Activated naive CD4-positive, alpha-beta T cell treated with anti-CD3 and anti-CD28 coated beads for 36 hours (primary cell): ENCODE results near the gene KRT32. TPM values are rescaled to one million over a fixed set of nuclear protein-coding genes. Genes with fewer than 3 reads are reported as not detected.

Source experiments
- CTCF ChIA-PET: fragments of 350-600 bp; sonication (Branson Sonifier 250); formaldehyde crosslinking; loops from one replicate; lab custom pipeline; 2021; ENCODE audit warnings: antibody characterized with exemption; lab: Charles Lee
- DNase-seq: peaks from one replicate; pipeline ENCODE4 v3.0.0-alpha.2; 2020
- H3K27ac Mint-ChIP-seq: one replicate; pipeline ENCODE4 v1.8.0; 2021; ENCODE audit warnings: mild to moderate bottlenecking, mixed read lengths
- H3K27me3 Mint-ChIP-seq: one replicate; pipeline ENCODE4 v1.8.0; 2021; ENCODE audit warnings: low read depth, mixed read lengths
- H3K36me3 Mint-ChIP-seq: one replicate; pipeline ENCODE4 v1.8.0; 2021; ENCODE audit warnings: low read depth, mixed read lengths
- H3K4me1 Mint-ChIP-seq: one replicate; pipeline ENCODE4 v1.8.0; 2021; ENCODE audit warnings: low read depth, mixed read lengths
- H3K4me3 Mint-ChIP-seq: one replicate; pipeline ENCODE4 v1.8.0; 2021; ENCODE audit warnings: mild to moderate bottlenecking, moderate library complexity, mixed read lengths
- H3K9me3 Mint-ChIP-seq: one replicate; pipeline ENCODE4 v1.8.0; 2021; ENCODE audit warnings: mixed read lengths
- intact Hi-C: fragments of 100-400 bp; cut with micrococcal nuclease; formaldehyde crosslinking; loops from one replicate; pipeline ENCODE4 v1.15.1; 2023
- microRNA-seq: library from miRNA; unstranded; fragments of <30 nt; microRNA quantifications from one replicate; pipeline ENCODE4 v1.2.0, GENCODE V29; 2022; ENCODE audit warnings: borderline microRNAs expressed, borderline replicate concordance
- total RNA-seq, 2 experiments: library from RNA; stranded (reverse); gene quantifications; one replicate each; pipeline ENCODE4 v1.2.3, GENCODE V29; 2021

KRT32 gene
- total RNA-seq, 2 experiments from 2014 or later: not detected

DNA sequence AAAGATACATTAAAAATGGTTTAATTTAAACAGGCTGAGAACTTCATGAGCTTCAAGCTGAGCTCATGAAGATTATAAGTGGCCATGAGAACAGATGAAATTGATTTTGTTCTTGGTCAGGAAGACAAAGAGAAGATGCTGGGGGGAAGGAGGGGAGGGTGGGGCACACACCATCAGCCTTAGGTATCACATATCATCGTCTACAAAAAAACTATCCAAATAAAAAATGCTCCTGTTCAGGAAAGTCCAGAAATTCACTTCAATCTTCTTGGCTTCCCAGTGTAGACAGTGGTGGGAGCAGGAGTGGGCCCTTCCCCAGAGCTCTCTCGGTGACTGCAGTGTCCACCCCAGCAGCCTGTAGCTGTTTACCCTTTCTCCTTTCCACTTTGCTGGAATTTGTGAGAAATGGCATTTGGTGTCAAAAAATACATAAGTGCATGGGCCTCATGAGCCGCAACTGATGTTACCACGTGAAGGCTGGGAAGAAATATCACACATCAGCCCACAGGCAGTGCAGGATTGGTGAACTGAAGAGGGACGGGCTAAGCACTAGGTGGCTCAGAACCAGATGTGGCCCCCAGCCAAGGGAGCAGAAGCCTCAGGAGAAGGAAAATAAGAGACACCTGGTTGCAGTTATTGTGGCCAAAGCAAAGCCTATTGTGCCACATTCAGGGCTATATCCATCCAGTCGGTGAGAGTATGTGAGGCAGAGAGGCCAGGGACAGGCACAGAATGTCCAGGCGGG, 48.9 kb downstream of the KRT32 start:
- peaks cover 4% of the 10 kb centered on the region for H3K4me1 Mint-ChIP-seq
- H3K36me3 Mint-ChIP-seq: no peaks in the 10 kb centered on the region
- no peak overlapping the region for H3K4me3 Mint-ChIP-seq
- no peak overlapping the region for H3K27ac Mint-ChIP-seq
- CTCF ChIA-PET: interaction anchor here (0.6 to 1.8 kb wide), 4 partner anchors 13 to 96 kb away, joined by 3 to 6 read pairs (median 3); no protein-coding TSS in a partner anchor
- no peaks in the 10 kb centered on the region for H3K27me3 Mint-ChIP-seq
- DNase-seq: no peak
- intact Hi-C loops: no loop called here
- H3K9me3 Mint-ChIP-seq: no peaks in the 10 kb centered on the region

DNA sequence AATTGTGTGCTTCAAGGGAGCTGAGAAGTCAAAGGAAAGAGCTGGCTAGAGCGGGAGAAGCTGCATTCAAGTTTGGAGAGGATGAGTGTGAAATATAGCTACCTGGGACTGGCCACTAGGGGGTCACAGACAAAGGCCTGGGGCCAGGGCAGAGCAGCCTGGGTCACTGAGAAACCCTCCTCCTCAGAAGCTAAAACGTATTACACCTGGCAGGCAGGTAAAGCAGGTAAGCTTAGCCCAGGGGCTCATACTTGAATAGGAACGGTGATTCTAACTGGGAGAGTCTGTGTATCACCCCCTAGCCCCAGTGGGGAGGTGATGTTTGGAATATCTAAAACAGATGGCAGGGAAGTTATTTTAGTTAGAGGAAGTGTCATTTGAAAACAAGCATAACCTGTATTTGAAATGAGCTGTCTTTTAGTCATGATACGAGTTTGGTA, 49.6 kb downstream of the KRT32 start:
- H3K27me3 Mint-ChIP-seq: no peaks in the 10 kb centered on the region
- peaks cover 4% of the 10 kb centered on the region for H3K4me1 Mint-ChIP-seq
- no peak overlapping the region for H3K27ac Mint-ChIP-seq
- intact Hi-C loops: no loop called here
- CTCF ChIA-PET: interaction anchor here (0.6 to 1.8 kb wide), 4 partner anchors 12 to 95 kb away, joined by 3 to 6 read pairs (median 3); no protein-coding TSS in a partner anchor
- H3K4me3 Mint-ChIP-seq: no peak overlapping the region
- H3K9me3 Mint-ChIP-seq: no peaks in the 10 kb centered on the region
- no peak for DNase-seq
- H3K36me3 Mint-ChIP-seq: no peaks in the 10 kb centered on the region

DNA sequence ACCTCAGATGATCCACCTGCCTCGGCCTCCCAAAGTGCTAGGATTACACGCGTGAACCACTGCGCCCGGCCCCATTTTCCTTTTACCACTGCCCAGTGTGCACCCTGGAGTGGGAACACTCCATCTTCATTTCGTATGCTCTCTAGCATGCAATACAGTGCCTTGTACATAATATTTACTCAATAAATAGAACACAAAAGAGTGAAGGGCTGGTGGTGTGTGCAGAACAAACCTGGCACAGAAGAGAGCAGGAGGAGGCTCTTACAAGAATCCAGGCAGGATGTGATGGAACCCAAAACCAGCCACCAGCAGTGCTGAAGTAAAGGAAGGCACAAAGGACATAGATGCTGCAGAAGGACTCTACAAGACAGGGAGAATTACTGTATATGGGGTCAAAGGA, 50.1 kb downstream of the KRT32 start:
- Mint-ChIP-seq H3K4me1 (peaks cover 4% of the 10 kb centered on the region), H3K4me3 (no peak overlapping the region), H3K9me3 (no peaks in the 10 kb centered on the region), H3K27ac (no peak overlapping the region), H3K27me3 (no peaks in the 10 kb centered on the region), H3K36me3 (no peaks in the 10 kb centered on the region)
- intact Hi-C loops: no loop called here
- CTCF ChIA-PET: interaction anchor here (0.7 to 1.8 kb wide), 3 partner anchors 12 to 94 kb away, joined by 3 to 6 read pairs (median 3); no protein-coding TSS in a partner anchor
- no peak for DNase-seq

DNA sequence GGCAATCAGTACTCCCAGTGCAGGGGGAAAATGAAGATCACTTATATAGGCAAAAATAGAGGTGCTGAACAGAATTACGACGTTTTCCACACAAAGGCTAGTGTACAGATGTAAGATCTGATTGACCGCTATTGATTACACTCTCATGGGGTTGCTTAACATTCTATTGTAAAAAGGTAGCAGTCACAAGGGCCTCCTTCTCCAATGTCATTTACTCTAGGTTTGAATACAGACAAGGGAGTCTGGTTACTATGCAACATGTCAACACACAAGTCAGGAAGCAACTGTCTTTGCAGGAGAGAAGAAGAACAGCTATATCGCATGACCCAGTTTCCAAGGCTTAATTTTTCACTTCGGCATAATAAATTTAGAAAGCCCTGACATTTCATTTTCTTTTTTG, 50.7 kb downstream of the KRT32 start:
- Mint-ChIP-seq H3K4me1 (peaks cover 4% of the 10 kb centered on the region), H3K4me3 (no peak overlapping the region), H3K27ac (no peak overlapping the region), H3K27me3 (no peaks in the 10 kb centered on the region), H3K9me3 (no peaks in the 10 kb centered on the region), H3K36me3 (no peaks in the 10 kb centered on the region)
- CTCF ChIA-PET: no interaction called here
- no peak for DNase-seq
- intact Hi-C loops: no loop called here

DNA sequence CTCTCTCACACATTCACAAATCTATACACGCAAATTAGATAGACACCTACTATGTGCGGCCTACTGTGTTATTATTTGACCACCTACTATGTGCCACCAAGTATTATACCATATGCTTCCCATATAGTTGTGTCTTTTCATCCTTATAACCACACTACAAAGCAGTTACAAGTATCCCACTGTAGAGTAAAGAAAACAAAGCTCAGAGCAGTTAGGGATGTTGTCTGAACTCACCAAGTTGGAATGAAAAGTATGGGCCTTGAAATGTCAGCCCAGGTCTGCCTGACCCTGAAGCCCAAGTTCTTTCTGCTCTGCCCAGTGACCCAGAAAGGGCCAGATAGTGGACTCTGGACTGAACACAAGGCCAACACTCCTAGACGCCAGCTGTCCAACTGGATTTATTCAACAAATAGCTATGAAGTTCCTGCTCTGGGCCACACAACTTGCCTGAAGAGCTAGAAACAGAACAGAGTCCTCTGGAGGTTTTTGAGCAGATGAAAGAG, 51.3 kb downstream of the KRT32 start:
- Mint-ChIP-seq H3K36me3 (no peaks in the 10 kb centered on the region), H3K27me3 (no peaks in the 10 kb centered on the region), H3K9me3 (no peaks in the 10 kb centered on the region), H3K4me3 (no peak overlapping the region), H3K4me1 (peaks cover 4% of the 10 kb centered on the region), H3K27ac (no peak overlapping the region)
- CTCF ChIA-PET: interaction anchor here (0.6 kb wide), 1 partner anchor 285 kb away, joined by 3 read pairs; no protein-coding TSS in a partner anchor
- no peak for DNase-seq
- intact Hi-C loops: no loop called here

DNA sequence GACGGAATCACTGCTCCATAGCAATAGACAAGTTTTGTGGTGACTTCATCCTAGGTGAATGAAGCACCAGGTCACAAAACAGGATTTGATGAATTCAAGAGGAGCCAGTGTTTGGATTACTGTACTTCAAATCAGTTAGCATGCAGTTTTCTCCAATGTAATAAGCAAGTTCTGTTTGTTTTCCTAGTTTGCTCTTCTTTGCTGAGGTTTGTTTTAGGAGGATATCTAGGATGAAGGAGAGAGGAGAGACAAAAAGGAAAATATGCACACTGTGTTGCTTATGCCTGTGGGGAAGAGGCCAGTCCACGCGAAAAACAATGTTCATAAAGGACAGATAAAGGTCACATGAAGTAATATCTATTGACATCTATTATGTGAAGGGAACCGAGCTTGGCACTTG, 51.8 kb downstream of the KRT32 start:
- Mint-ChIP-seq H3K27me3 (no peaks in the 10 kb centered on the region), H3K4me3 (no peak overlapping the region), H3K9me3 (no peaks in the 10 kb centered on the region), H3K36me3 (no peaks in the 10 kb centered on the region), H3K27ac (no peak overlapping the region), H3K4me1 (peaks cover 4% of the 10 kb centered on the region)
- intact Hi-C loops: no loop called here
- DNase-seq: no peak
- CTCF ChIA-PET: interaction anchor here (0.6 kb wide), 1 partner anchor 286 kb away, joined by 3 read pairs; no protein-coding TSS in a partner anchor

DNA sequence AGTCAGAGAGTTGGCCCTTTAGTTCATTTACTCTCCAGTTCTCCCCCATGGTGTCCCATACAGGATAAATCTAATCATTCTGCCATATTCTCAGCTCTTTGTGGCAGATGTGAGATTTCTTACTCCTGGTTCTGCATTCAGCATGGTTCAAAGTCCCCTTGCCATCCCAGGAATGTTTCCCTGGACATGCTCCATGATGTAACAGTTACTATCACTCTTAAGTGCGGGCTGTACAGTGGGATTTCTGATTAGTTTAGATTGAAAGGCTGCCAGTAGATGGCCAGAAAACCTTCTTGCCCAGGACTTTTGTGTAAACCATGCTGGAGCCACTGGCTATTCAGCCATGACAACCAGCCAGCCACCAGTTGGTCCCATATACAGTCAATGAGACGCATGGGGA, 53.2 kb downstream of the KRT32 start:
- H3K9me3 Mint-ChIP-seq: no peaks in the 10 kb centered on the region
- CTCF ChIA-PET: no interaction called here
- H3K36me3 Mint-ChIP-seq: no peaks in the 10 kb centered on the region
- intact Hi-C loops: no loop called here
- H3K27me3 Mint-ChIP-seq: no peaks in the 10 kb centered on the region
- H3K4me1 Mint-ChIP-seq: peaks cover 9% of the 10 kb centered on the region
- no peak overlapping the region for H3K4me3 Mint-ChIP-seq
- H3K27ac Mint-ChIP-seq: no peak overlapping the region
- no peak for DNase-seq

DNA sequence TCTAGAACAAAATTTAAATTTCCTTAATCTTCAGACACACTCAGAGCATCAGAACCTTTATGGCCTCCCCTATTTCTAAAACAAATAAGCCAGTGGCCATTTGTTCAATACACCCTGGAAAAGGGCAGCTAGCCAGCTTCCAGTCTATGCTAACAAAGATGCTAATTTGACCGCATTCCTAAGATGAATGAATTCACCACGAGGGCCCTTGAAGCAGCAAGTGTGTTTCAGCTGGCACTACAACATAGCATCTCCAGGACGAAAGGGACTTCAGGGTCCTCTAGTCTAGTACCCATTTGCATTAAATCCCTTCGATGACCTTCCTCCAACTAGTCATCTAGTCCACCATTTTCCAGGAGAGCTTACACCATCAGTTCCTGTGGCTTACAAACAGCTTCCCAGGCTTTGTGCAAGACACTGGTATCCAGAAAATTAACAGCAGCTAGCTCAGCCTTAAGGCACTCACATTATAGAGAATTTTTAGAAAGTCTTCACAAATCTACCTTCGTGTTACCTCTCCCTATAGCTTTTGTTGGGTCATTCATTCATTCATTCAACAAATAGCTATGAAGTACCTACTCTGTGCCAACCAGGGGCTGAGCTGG, 53.7 kb downstream of the KRT32 start:
- no peak overlapping the region for H3K4me3 Mint-ChIP-seq
- peaks cover 14% of the 10 kb centered on the region for H3K4me1 Mint-ChIP-seq
- CTCF ChIA-PET: no interaction called here
- no peak overlapping the region for H3K27ac Mint-ChIP-seq
- no peaks in the 10 kb centered on the region for H3K9me3 Mint-ChIP-seq
- H3K27me3 Mint-ChIP-seq: no peaks in the 10 kb centered on the region
- no peak for DNase-seq
- intact Hi-C loops: no loop called here
- no peaks in the 10 kb centered on the region for H3K36me3 Mint-ChIP-seq

DNA sequence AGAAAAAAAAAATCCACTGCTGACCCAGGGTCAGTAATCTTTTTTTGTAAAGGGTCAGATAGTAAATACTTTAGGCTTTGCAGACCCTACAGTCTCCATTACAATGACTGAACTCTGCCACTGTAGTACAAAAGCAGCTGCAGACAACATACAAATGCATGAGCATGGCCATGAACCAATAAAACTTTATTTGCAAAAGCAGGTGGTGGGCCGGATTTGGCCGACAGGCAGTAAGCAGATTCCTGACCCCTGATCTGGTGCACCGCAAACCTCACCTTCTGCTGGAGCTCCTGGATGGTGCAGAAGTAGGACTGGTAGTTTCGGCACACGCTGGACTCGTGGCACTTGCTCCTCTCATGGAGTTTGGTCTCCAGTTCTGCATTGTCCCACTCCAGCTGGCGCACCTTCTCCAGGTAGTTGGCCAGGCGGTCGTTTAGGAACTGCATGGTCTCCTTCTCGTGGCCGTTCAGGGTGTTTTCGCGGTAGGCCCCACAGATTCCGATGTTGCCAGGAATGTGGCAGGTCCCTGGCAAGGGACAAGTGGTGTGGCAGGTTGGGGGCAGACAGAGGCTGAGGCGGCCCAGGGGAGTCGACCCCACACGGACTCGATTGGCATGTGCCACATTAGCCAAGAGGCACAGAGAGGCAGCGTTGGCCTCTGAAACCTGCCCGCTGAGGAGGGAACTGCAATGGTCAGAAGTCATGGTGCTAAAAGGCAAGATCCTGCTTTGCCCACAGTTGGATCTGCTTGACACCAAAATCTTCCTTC, 55.9 kb downstream of the KRT32 start:
- Mint-ChIP-seq H3K4me1 (peaks cover 17% of the 10 kb centered on the region), H3K27ac (no peak overlapping the region), H3K27me3 (no peaks in the 10 kb centered on the region), H3K9me3 (no peaks in the 10 kb centered on the region), H3K36me3 (no peaks in the 10 kb centered on the region), H3K4me3 (no peak overlapping the region)
- CTCF ChIA-PET: no interaction called here
- intact Hi-C loops: no loop called here
- no peak for DNase-seq

Small RNA genes within 50 kb of the gene (microRNA-seq; reads per million reads assigned to microRNA genes)
- not detected for gene MIR6510

Other genes starting within 250 kb of the KRT32 start
- not detected for gene KRTAP9-2, start 240.7 kb downstream of the KRT32 start, total RNA-seq
- gene KRTAP9-3, start 234.9 kb downstream of the KRT32 start, total RNA-seq: not detected
- not detected for gene KRTAP9-8, start 229.4 kb downstream of the KRT32 start, total RNA-seq
- gene KRTAP9-4, start 217.7 kb downstream of the KRT32 start, total RNA-seq: not detected
- not detected for gene KRTAP9-9, start 212.0 kb downstream of the KRT32 start, total RNA-seq
- gene KRTAP9-6, start 202.0 kb downstream of the KRT32 start, total RNA-seq: not detected
- not detected for gene KRTAP9-7, start 191.7 kb downstream of the KRT32 start, total RNA-seq
- gene KRTAP29-1, start 164.5 kb downstream of the KRT32 start, total RNA-seq: not detected
- gene KRTAP16-1, start 158.1 kb downstream of the KRT32 start, total RNA-seq: under 1 TPM in 1 of 2 experiments, not detected in 1; 0.15 TPM
- not detected for gene KRTAP17-1, start 151.7 kb downstream of the KRT32 start, total RNA-seq
- not detected for gene KRT33A, start 116.6 kb downstream of the KRT32 start, total RNA-seq
- not detected for gene KRT33B, start 97.6 kb downstream of the KRT32 start, total RNA-seq
- not detected for gene KRT34, start 85.1 kb downstream of the KRT32 start, total RNA-seq
- gene KRT31, start 69.8 kb downstream of the KRT32 start, total RNA-seq: not detected
- not detected for gene KRT37, start 42.8 kb downstream of the KRT32 start, total RNA-seq
- gene KRT38, start 26.4 kb downstream of the KRT32 start, total RNA-seq: not detected
- not detected for gene KRT35, start 13.8 kb upstream of the KRT32 start, total RNA-seq
- gene KRT36, start 22.5 kb upstream of the KRT32 start, total RNA-seq: not detected
- not detected for gene KRT13, start 38.2 kb upstream of the KRT32 start, total RNA-seq
- gene KRT15, start 51.5 kb upstream of the KRT32 start, total RNA-seq: not detected
- not detected for gene KRT19, start 60.9 kb upstream of the KRT32 start, total RNA-seq
- gene KRT9, start 104.7 kb upstream of the KRT32 start, total RNA-seq: not detected
- gene KRT14, start 119.5 kb upstream of the KRT32 start, total RNA-seq: not detected
- not detected for gene KRT16, start 145.4 kb upstream of the KRT32 start, total RNA-seq
- not detected for gene KRT17, start 157.2 kb upstream of the KRT32 start, total RNA-seq
- gene EIF1, start 221.5 kb upstream of the KRT32 start, total RNA-seq: 1,000 to 10,000 TPM; 1,206 to 1,253 TPM
- not detected for gene GAST, start 244.9 kb upstream of the KRT32 start, total RNA-seq